ENCODE results near the gene JAZF1. TPM values are rescaled to one million over a fixed set of nuclear protein-coding genes. Genes with fewer than 3 reads are reported as not detected.

Gene JAZF1
- total and polyA plus RNA-seq, 11 donors: 10.3 to 46.2 (median 26.8) TPM

DNA sequence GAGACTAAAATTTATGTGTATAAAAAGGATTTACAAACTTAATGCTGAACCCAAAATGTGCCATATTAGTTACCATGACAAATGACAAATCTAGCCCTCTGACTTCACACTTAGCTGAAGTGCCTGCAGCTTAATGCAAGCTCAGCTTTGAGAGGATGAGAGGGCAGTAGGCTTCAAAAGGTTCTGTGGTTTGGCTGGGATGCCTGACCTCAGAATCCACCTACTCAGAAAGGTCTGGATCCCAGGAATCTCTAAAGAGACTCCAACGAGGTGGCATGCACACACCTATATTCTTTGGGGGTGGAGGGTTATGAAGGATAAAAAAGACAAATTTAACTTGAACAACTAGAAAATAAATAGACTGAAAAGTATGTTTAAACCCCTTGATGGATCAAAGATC, 227.2 kb downstream of the JAZF1 start:
- ATAC-seq (no peak), DNase-seq (no peak)
- intact Hi-C loops (cut with DNase I): loop anchor here in 1 of 10 donors (10.0 kb wide), 1 partner anchor 51 kb away; no protein-coding TSS in a partner anchor
- TF ChIP-seq, protein P1, sequence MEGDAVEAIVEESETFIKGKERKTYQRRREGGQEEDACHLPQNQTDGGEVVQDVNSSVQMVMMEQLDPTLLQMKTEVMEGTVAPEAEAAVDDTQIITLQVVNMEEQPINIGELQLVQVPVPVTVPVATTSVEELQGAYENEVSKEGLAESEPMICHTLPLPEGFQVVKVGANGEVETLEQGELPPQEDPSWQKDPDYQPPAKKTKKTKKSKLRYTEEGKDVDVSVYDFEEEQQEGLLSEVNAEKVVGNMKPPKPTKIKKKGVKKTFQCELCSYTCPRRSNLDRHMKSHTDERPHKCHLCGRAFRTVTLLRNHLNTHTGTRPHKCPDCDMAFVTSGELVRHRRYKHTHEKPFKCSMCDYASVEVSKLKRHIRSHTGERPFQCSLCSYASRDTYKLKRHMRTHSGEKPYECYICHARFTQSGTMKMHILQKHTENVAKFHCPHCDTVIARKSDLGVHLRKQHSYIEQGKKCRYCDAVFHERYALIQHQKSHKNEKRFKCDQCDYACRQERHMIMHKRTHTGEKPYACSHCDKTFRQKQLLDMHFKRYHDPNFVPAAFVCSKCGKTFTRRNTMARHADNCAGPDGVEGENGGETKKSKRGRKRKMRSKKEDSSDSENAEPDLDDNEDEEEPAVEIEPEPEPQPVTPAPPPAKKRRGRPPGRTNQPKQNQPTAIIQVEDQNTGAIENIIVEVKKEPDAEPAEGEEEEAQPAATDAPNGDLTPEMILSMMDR (IDR thresholded peaks at IDR 0.05): no peak
- no peak for TF ChIP-seq POLR2A (IDR thresholded peaks at IDR 0.05)
- no peak overlapping the region for H3K4me3 ChIP-seq
- H3K4me1 ChIP-seq: peaks cover 0 to 32% (median 5%) of the 10 kb centered on the region in 12 donors
- no peak overlapping the region for H3K27ac ChIP-seq
- no peaks in the 10 kb centered on the region for H3K9me3 ChIP-seq
- no peaks in the 10 kb centered on the region for H3K27me3 ChIP-seq
- H3K36me3 ChIP-seq: peaks cover 0 to 5% (median 0%) of the 10 kb centered on the region in 9 donors
- 81 to 94% (median 89%) methylated on average over 1 of the region's 1 CpG for WGBS, 4 donors

DNA sequence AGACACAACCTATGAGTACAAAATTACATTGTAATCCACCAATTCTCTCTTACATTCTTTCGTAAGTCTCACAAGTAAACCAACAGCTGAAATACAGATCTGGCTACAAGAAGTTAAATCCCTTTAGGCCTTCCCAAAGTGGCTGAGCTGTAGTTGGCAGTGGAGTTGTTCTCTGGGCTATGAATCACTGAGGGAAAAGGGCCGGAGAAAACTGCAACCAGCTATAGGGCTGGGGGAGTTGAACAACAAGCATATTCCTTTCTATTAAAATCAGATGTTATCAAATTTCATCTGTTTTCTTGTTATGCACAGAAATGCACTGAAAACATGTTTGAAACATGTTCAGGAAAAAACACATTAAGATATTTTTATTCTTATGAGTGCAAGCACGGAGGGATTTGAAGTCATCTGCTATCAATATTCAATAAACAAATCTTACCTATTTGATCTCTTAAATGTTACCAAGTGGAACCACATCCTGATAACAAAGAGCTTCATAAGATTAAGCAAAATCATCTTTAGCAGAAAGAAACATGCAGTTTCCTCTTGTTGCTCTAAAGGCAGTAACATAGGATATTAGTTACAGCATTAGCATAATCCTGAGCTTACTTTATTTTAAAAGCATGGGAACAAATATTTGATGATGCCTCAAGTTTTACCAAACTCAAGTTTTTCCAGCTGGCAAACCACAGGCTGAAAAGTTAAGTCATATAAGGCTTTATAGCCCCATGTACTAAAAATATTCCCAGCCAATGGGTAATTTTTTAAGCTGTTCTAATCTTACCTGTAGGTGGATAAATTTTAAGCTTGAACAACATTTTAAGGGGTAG, 227.9 kb downstream of the JAZF1 start:
- Histone ChIP-seq H3K4me1 (peaks cover 0 to 36% (median 5%) of the 10 kb centered on the region in 12 donors), H3K36me3 (peaks cover 0 to 5% (median 0%) of the 10 kb centered on the region in 9 donors), H3K9me3 (no peaks in the 10 kb centered on the region), H3K4me3 (no peak overlapping the region), H3K27ac (no peak overlapping the region), H3K27me3 (no peaks in the 10 kb centered on the region)
- DNase-seq: no peak
- intact Hi-C loops (cut with DNase I): loop anchor here in 1 of 10 donors (10.0 kb wide), 1 partner anchor 52 kb away; no protein-coding TSS in a partner anchor
- TF ChIP-seq, protein P1 (IDR thresholded peaks at IDR 0.05): no peak
- no peak for TF ChIP-seq POLR2A (IDR thresholded peaks at IDR 0.05)
- ATAC-seq: peak in 2 of 4 donors; percentile 21 to 38
- WGBS, 4 donors: 83 to 92% (median 83%) methylated on average over 3 of the region's 3 CpGs

DNA sequence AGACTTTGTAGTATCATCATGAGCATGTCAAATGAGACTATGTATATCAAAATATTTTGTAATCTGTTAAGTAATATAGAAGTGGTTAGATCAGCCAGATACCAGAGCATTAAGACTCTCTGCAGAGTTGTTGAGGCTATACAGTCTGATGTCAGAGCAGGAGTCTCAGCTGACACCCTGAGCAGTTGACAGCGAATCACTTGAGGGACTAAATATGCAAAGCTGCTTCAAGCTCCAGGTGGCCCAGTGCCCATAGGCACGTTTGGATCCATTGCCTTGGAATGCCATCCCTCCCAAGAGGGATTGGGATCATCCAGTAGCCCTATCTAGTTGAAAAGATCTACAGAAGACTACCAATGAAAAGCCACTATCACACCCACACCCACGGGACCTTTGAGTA, 230.5 kb downstream of the JAZF1 start:
- 48 to 58% (median 53%) methylated on average over 3 of the region's 3 CpGs for WGBS, 4 donors
- Histone ChIP-seq H3K4me3 (no peak overlapping the region), H3K27ac (no peak overlapping the region), H3K36me3 (peaks cover 0 to 5% (median 0%) of the 10 kb centered on the region in 9 donors), H3K9me3 (no peaks in the 10 kb centered on the region), H3K4me1 (peaks cover 0 to 61% (median 22%) of the 10 kb centered on the region in 12 donors), H3K27me3 (no peaks in the 10 kb centered on the region)
- DNase-seq (peak in 4 of 5 donors; percentile 62 to 85 (median 75)), ATAC-seq (peak; percentile 87 to 93 (median 90))
- TF ChIP-seq, protein P1 (IDR thresholded peaks at IDR 0.05): no peak
- no peak for TF ChIP-seq POLR2A (IDR thresholded peaks at IDR 0.05)
- intact Hi-C loops (cut with DNase I): loop anchor here in 1 of 10 donors (10.0 kb wide), 1 partner anchor 55 kb away; no protein-coding TSS in a partner anchor

DNA sequence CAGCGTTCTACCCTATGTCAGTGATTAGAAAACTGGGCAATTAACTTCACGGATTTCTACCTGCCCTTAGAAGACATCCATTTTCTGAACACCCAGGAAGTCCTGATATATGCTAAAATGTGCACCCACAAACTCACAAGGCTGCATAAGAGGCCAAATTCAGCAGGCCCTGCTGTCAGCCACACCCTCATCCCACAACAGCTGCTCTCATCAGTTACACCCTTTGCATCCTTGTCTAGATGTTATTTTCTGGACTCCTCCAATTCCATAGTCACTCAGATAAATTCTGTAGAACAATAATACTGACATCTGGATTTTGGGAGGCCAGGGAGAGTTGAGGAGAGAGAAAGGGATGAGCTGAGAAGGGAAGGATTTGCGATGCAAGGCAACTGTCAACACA, 231.7 kb downstream of the JAZF1 start:
- H3K9me3 ChIP-seq: no peaks in the 10 kb centered on the region
- peaks cover 0 to 73% (median 29%) of the 10 kb centered on the region in 12 donors for H3K4me1 ChIP-seq
- WGBS, 4 donors: 93 to 99% (median 94%) methylated on average over 3 of the region's 3 CpGs
- no peak overlapping the region for H3K4me3 ChIP-seq
- intact Hi-C loops (cut with DNase I): loop anchor here in 3 of 10 donors (5.0 to 10.0 kb wide), 3 partner anchors 56 to 66 kb away; no protein-coding TSS in a partner anchor
- no peaks in the 10 kb centered on the region for H3K27me3 ChIP-seq
- no peaks in the 10 kb centered on the region for H3K36me3 ChIP-seq
- H3K27ac ChIP-seq: no peak overlapping the region
- DNase-seq: no peak
- no peak for ATAC-seq
- TF ChIP-seq POLR2A (IDR thresholded peaks at IDR 0.05): no peak
- TF ChIP-seq, protein P1 (IDR thresholded peaks at IDR 0.05): no peak
